ENCODE results near the gene F10.
"Not testable (repeated sequence)": the region's sequence is repeated elsewhere in the genome, so short reads cannot be mapped to it uniquely, and the experiment has no call there.

The F10 gene

DNA sequence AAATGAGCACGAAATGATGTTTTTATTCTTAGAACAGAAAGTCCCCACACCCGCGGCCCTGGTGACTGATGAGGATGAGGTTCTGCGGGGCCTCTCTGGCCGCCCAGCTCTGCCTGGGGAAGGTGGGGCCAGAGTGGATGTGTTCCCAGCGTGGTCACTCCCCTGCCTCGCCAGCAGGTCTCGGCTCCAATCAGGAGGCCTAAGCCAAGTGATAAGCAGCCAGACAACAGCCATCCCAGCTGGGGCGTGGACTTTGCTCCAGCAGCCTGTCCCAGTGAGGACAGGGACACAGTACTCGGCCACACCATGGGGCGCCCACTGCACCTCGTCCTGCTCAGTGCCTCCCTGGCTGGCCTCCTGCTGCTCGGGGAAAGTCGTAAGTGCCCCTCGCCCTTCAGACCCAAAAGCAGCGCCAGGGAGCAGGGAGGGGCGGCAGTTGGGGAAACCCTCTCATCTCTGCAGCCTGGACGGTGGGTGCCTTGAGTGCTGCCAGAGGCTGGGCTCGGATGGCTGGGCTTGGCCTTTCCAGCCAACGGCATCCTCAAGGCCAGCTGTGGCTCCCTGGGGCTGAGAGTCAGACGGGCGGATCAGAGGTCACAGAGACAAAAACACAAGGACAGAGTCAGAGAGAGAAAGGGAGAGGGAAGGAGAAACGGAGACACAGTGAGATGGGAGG lies at the start of gene F10:
TSS of gene F10 (plus strand) at position 250 of the 676 bp plus-strand sequence. CDS start at position 307, 57 bp downstream.
- no peak for DNase-seq

DNA sequence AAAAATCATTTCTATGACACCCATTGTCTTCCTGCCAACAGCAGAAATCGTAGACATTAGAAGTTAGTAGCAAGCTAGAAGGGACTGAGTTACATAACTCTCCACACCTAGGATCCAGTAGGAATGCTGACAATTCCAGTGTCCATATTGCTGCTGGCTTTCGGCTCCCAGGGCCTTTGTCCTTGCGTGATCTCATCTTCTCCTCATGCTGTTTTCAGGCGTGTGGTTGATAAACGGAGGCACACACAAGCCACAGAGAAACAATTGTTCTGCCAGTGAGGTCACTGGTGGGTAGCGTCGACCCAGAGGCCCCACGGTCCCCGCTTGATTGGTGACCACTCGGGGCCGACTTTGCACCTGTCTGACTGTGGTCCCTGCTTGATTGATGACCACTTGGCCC lies 48.7 kb upstream of the F10 start:
- DNase-seq: no peak

- no peak for DNase-seq
These were observed 48.2 kb upstream of the F10 start for GRCh38 chr13:113074401-113074800.

DNA sequence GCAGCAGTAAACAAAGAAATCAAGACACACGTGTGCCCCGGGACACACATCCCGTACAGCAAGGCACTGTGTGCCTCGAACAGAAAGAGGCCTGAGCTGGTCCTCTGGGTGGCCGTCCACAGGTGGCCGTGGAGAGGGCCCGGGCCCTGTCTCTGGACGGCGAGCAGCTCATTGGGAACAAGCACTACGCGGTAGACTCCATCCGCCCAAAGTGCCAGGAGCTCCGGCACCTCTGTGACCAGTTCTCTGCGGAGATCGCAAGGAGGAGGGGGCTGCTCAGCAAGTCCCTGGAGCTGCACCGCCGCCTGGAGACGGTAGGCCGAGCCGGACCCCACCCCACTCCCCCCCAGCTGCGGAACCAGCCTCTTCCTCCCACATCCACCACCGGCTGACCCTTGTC lies 47.7 kb upstream of the F10 start:
- DNase-seq: no peak

- no peak for DNase-seq
These were observed 46.9 kb upstream of the F10 start for GRCh38 chr13:113075711-113076110.

- DNase-seq: no peak
These were observed 45.8 kb upstream of the F10 start for GRCh38 chr13:113076681-113077401.

- no peak for DNase-seq
These were observed 45.0 kb upstream of the F10 start for GRCh38 chr13:113077566-113077952.

DNA sequence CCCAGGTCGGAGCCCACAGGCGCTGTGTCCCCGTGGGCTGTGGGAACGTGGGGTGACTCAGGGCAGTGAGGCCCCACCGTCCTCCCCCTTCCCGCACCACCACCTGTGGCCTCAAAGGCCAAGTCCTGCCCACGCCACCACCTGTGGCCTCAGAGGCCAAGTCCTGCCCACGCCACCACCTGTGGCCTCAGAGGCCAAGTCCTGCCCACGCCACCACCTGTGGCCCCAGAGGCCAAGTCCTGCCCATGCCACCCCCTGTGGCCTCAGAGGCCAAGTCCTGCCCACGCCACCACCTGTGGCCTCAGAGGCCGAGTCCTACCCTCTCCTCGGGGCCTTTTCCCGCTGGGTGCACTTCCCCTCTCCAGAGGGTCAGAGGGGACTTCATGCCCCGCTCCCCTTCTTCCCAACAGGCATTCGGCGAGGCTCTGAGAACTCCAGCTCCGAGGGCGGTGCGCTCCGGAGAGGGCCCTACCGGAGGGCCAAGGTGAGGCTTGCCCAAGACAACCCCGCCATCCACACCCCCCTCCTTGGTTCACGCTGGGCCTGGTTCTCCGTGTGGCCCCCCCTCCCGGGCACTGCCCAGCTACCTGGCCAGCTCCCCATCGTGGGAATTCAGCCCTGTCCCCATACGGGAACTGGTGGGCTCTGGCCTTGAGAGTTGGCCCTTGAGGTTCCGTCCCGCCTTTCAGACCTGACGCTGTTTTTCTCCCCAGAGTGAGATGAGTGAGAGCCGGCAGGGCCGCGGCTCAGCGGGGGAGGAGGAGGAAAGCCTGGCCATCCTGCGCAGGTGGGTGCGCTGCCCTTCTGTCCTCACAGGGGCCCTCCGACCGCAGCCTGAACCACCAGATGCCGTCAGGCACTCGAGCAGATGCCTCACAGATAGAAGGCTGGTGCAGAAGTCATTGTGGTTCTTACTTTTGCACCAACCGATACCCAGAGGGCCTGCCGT lies 44.4 kb upstream of the F10 start:
- no peak for DNase-seq

GRCh38 chr13:113078902-113079780 lies 43.5 kb upstream of the F10 start:
- no peak for DNase-seq

- DNase-seq: not testable (repeated sequence)
These were observed 42.9 kb upstream of the F10 start for GRCh38 chr13:113079781-113080080.

DNA sequence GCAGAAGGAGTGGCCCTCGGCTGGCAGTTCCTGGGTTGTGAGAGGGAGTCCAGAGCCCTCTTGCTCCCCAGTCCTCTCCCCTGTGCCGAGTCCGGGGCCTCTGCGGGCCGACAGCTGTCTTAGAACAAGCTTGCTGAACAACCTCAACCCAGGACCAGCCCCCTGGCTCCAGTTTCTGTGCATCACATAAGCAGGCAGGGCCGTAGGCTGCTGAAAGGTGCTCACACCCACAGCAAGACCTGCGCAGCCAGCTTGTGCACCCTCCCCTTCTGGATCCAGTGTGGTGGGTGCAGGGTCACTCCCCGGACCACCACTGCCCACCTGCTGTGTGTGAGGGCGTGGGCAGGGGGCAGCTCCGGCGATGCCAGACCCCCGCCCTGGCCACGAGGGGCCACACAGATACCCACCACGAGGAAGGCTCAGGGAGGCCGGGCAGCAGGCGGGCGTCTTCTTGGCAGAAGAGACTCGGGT lies 42.2 kb upstream of the F10 start:
- DNase-seq: no peak

DNA sequence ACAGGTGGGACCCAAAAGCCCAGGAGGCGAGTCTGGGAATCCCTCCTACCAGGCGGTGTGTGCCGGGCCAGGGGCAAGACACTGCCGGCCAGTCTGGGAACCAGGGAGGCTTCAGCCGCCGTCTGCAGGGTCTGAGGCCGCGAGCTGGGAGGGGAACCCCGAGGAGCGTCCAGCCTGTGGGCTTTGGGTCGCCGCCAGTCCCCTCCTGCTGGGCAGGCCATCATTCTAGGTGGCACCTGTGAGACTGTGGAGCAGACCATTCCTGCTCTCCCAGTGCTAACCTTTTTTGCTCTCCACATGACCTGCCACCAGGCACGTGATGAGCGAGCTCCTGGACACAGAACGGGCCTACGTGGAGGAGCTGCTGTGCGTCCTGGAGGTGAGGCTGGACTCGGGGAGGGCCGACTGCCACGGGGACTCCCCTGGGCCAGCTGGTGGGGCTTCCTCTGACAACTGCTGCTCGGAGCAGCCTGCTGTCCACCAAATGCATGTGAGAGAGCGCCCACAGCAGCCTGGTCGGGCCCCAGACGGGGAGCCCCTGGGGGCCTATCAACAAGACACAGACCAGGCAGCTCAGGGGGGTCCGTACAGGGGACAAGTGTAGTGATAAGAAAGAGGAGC lies 41.6 kb upstream of the F10 start:
- DNase-seq: no peak

GRCh38 chr13:113082198-113083021 lies 40.2 kb upstream of the F10 start:
- no peak for DNase-seq

DNA sequence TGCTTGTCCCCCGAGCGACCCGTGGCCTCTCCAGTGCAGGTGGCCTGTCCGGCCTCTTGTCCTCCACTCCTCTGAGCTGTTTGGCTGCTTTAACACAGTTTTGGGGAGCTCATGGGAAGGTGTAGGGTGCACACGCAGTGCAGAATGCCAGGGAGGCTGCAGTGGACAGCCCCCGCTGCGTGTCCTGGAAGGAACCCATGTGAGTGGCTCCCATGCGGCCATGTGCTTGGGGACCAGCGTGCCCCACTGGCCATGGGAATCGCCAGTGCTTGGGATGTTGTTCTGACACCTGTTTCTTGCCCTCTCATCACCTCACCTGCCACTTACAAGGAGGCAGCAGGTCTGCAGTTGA lies 39.6 kb upstream of the F10 start:
- DNase-seq: no peak

DNA sequence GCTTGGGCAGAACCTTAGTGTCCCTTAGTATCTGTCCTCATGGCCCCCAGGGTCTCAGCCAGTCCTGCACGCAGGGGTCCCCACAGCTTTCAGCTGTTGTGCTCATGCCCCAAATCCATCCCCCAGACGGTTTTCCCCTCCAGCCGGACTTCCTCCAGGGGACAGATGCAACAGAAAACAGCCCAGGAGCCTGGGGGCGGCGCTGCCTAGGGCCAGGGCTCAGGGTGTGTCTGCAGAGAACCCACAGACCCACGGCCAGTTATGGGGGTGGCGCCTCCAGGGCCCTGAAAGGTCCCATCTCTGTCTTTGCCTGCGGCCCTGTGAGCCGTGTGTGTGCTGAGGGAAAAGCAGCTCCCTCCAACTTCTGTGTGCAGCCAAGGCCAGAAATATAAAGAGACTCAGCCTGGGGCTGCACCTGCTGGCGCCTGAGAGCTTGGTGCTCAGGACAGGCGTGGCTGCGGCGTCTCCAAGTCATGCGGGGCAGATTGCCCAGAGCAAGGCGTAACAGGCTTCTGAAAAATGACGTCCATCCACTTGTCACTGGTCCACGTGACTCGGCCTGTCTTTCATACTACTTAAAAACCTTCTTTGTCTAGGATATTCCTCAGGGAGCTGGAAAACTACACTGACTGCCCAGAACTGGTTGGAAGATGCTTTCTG lies 39.1 kb upstream of the F10 start:
- no peak for DNase-seq

DNA sequence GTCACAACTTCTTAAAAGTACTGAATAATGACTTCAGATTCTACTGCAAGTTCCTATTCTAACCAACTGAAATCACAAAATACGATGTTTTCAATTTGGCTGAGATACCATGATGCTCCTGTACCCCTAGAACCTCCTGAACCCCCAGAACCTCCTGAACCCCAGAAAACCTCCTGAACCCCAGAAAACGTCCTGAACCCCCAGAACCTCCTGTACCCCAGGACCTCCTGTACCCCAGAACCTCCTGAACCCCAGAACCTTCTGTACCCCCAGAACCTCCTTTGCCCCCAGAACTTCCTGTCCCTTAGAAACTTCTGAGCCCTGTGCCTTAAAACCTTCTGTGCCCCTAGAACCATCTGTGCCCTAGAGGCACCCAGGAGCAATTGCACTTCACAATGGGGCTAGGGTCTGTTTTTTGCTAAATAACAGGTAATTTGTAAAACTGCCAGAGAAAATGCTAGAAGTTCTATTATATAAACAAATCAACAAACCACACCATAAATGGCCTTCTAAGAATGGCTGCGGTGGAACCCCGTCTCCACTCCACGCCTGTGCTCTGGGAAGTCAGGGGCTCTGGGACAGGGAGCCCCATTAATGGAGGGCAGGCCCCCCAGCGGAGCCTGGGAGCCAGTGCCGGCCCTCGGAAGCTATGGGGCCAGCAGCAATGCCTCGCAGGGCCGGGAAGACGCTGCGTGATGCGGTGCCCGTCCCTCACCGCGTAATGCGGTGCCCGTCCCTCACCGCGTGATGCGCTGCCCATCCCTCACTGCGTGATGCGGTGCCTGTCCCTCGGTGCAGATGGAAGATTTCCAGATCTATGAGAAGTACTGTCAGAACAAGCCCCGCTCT lies 38.3 kb upstream of the F10 start:
- no peak for DNase-seq

- DNase-seq: no peak
These were observed 37.6 kb upstream of the F10 start for GRCh38 chr13:113084943-113085540.

GRCh38 chr13:113086031-113086750 lies 36.4 kb upstream of the F10 start:
- DNase-seq: no peak

All from activated CD4-positive, alpha-beta T cell treated with anti-CD3 and anti-CD28 coated beads for 48 hours (primary cell).